Endothelial cell of umbilical vein (primary cell): Measurements from ENCODE around the gene PSMA7. TPM values are rescaled to one million over a fixed set of nuclear protein-coding genes. Genes with fewer than 3 reads are reported as not detected.

Experiments used
- BruUV-seq: library from RNA; stranded (reverse); fragments of 400-500 nt; replicated peaks from 2 replicates; lab custom pipeline; 2021; lab: Mats Ljungman, UMichigan
- CTCF ChIA-PET: fragments of 300-600, 350-600 bp; sonication (Branson Sonifier 250); formaldehyde crosslinking; loops from one replicate; lab custom pipeline; 2021; ENCODE audit warnings: antibody characterized with exemption, inconsistent platforms; lab: Charles Lee
- POLR2A ChIA-PET: fragments of 300-600, 350-600 bp; sonication (Branson Sonifier 250); formaldehyde crosslinking; loops from one replicate; lab custom pipeline; 2021; ENCODE audit warnings: antibody characterized with exemption, inconsistent platforms; lab: Charles Lee
- DNase-seq: peaks from one replicate; pipeline ENCODE4 v3.0.0-alpha.2; 2011; ENCODE audit warnings: low read depth, low spot score
- FAIRE-seq: peaks from 2 replicates; lab custom pipeline; 2011; peaks lifted over from hg19 to GRCh38; lab: Jason Lieb, UNC
- H2AFZ ChIP-seq: 2 replicates; pipeline ENCODE4 v1.6.0; 2012; ENCODE audit warnings: low read depth, low read length, control low read depth, inconsistent platforms
- H3K27ac ChIP-seq: 2 replicates; pipeline ENCODE4 v1.5.1; 2011; ENCODE audit warnings: low read depth, mild to moderate bottlenecking, control low read depth, low read length, moderate library complexity; ENCODE audit not compliant: insufficient read depth
- H3K27me3 ChIP-seq, 2 experiments: 2 replicates each; pipeline versions ENCODE4 v1.6.0 to v1.6.1; 2011; ENCODE audit warnings: low read length in 2 of 2, mixed read lengths in 1 of 2; ENCODE audit not compliant: control insufficient read depth in 2 of 2, insufficient read depth in 2 of 2
- H3K36me3 ChIP-seq, 2 experiments: 2 replicates in 1 of 2; 3 replicates in 1 of 2; pipeline ENCODE4 v1.5.1; 2011; ENCODE audit warnings: low read length in 2 of 2, mild to moderate bottlenecking in 1 of 2, moderate library complexity in 1 of 2; ENCODE audit not compliant: control insufficient read depth in 2 of 2, insufficient read depth in 2 of 2; ENCODE audit errors: extremely low read depth in 1 of 2
- H3K4me1 ChIP-seq: 3 replicates; pipeline ENCODE4 v1.5.1; 2011; ENCODE audit warnings: mild to moderate bottlenecking, low read length; ENCODE audit not compliant: control insufficient read depth, insufficient read depth; ENCODE audit errors: extremely low read depth
- H3K4me2 ChIP-seq: 2 replicates; pipeline ENCODE4 v1.6.1; 2011; ENCODE audit warnings: low read length, control low read depth, mixed read lengths; ENCODE audit not compliant: insufficient read depth
- H3K4me3 ChIP-seq, 3 experiments: fragments of 200-600 bp in 1 of 3; sonication (generic), shearing (Covaris generic) in 1 of 3; replicated peaks in 1 of 3; 2 replicates each; pipeline ENCODE4 v1.5.1; 2011 to 2016; ENCODE audit warnings: control low read depth in 3 of 3, low read length in 3 of 3, mild to moderate bottlenecking in 2 of 3, inconsistent platforms in 1 of 3, low read depth in 1 of 3, moderate library complexity in 1 of 3; ENCODE audit not compliant: insufficient read depth in 1 of 3
- H3K79me2 ChIP-seq: 2 replicates; pipeline ENCODE4 v1.6.0; 2012; ENCODE audit warnings: low read length, inconsistent platforms; ENCODE audit not compliant: control insufficient read depth, insufficient read depth
- H3K9ac ChIP-seq: replicated peaks from 2 replicates; pipeline ENCODE3; 2011; ENCODE audit warnings: low read length, control low read depth; ENCODE audit not compliant: insufficient read depth; ENCODE audit errors: extremely low read depth
- H3K9me1 ChIP-seq: replicated peaks from 3 replicates; pipeline ENCODE4 v1.6.0; 2011; ENCODE audit warnings: mild to moderate bottlenecking, low read length; ENCODE audit not compliant: control insufficient read depth, insufficient read depth; ENCODE audit errors: extremely low read depth
- H3K9me3 ChIP-seq: replicated peaks from 2 replicates; pipeline ENCODE4 v1.5.1; 2012; ENCODE audit warnings: low read length, inconsistent platforms; ENCODE audit not compliant: control insufficient read depth, insufficient read depth
- H4K20me1 ChIP-seq: replicated peaks from 2 replicates; pipeline ENCODE3; 2011; ENCODE audit warnings: mild to moderate bottlenecking, low read length; ENCODE audit not compliant: control insufficient read depth, insufficient read depth; ENCODE audit errors: extremely low read depth
- EZH2 ChIP-seq: IDR thresholded peaks from 2 replicates; pipeline ENCODE4 v1.6.1; 2012; ENCODE audit warnings: borderline replicate concordance, low read depth, mild to moderate bottlenecking, moderate library complexity, low read length, inconsistent platforms; ENCODE audit not compliant: severe bottlenecking
- FOS ChIP-seq: IDR thresholded peaks from 2 replicates; pipeline ENCODE4 v1.6.1; 2011; ENCODE audit warnings: mild to moderate bottlenecking, low read length, moderate library complexity, borderline replicate concordance; ENCODE audit not compliant: insufficient read depth
- GATA2 ChIP-seq: IDR thresholded peaks from 2 replicates; pipeline ENCODE4 v1.7.0; 2011; ENCODE audit warnings: low read depth, mild to moderate bottlenecking, moderate library complexity, mixed read lengths, low read length; ENCODE audit not compliant: insufficient read length, insufficient read depth
- JUN ChIP-seq: IDR thresholded peaks from 2 replicates; pipeline ENCODE4 v1.6.1; 2011; ENCODE audit warnings: borderline replicate concordance, low read depth; ENCODE audit not compliant: insufficient read length, insufficient read depth
- MAX ChIP-seq: IDR thresholded peaks from 2 replicates; pipeline ENCODE4 v1.6.1; 2011; ENCODE audit not compliant: insufficient read depth, insufficient read length
- MYC ChIP-seq: IDR thresholded peaks from one replicate; pipeline ENCODE4 v1.6.1; 2011; ENCODE audit warnings: mild to moderate bottlenecking, low read depth, low read length
- POLR2AphosphoS5 ChIP-seq: IDR thresholded peaks from 2 replicates; pipeline ENCODE4 v1.6.1; 2012; ENCODE audit warnings: low read depth, mild to moderate bottlenecking, control low read depth, low read length, moderate library complexity; ENCODE audit not compliant: insufficient read depth
- dilution Hi-C: fragments of 300-500 bp; cut with MboI; formaldehyde crosslinking; loops from one replicate; pipeline ENCODE4 v1.15.0; 2019; ENCODE audit warnings: low sequenced_read_pairs; ENCODE audit not compliant: extremely low pct_ligation_motif_present
- intact Hi-C: fragments of 100-400 bp; cut with micrococcal nuclease; formaldehyde crosslinking; loops from one replicate; pipeline ENCODE4 v1.10.0; 2022
- polyA plus RNA-seq, 4 experiments: library from polyadenylated mRNA; depleted of rRNA in 3 of 4; stranded (reverse) in 3 of 4; unstranded in 1 of 4; fragments of >200 nt; gene quantifications; 2 replicates each; pipeline versions ENCODE4 v1.2.1 to v1.2.3, GENCODE V29; 2011 to 2012; ENCODE audit warnings: missing spikeins in 1 of 4
- total RNA-seq: library from RNA; stranded (reverse); gene quantifications from 2 replicates; pipeline ENCODE4 v1.2.3, GENCODE V29; 2021
- TF ChIP-seq, protein P1 (sequence below), 2 donors: IDR thresholded peaks; 1 replicate in 1 of 2; 2 replicates in 1 of 2; pipeline ENCODE4 v1.5.1; 2011; ENCODE audit warnings: low read length in 2 of 2, mild to moderate bottlenecking in 2 of 2, moderate library complexity in 2 of 2, control low read depth in 1 of 2, inconsistent platforms in 1 of 2, low read depth in 1 of 2; ENCODE audit not compliant: insufficient read depth in 1 of 2; ENCODE audit errors: extremely low read depth in 1 of 2

PSMA7 gene
- total and polyA plus RNA-seq, 2 donors (not counting 3 experiments of a cell fraction or from before 2014, with no cell fraction given), result 393 to 826 TPM

DNA sequence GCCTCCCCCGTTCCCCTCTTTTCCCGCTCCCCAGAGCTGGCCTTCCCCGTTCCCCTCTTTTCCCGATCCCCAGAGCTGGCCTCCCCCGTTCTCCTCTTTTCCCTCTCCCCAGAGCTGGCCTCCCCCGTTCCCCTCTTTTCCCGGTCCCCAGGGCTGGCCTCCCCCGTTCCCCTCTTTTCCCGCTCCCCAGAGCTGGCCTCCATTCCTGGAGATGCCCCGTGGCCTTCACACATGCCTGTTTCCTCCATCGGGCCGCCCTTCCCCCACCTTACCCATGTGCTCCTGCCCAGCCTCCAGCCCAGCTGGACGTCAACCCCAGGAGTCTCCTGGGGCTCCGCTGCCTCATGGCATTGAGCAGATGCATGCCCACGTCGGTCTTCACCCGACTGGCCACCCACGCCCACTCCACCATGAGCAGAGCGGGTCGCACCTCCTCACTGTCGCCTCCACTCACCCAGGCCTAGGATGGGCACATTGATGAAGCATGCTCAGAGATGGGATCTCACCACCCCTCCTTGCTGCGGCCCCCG, 8.7 kb upstream of the PSMA7 start:
- TF ChIP-seq JUN (no peak), EZH2 (no peak), GATA2 (no peak), MAX (no peak), POLR2AphosphoS5 (no peak), MYC (no peak), FOS (no peak)
- TF ChIP-seq, protein P1, sequence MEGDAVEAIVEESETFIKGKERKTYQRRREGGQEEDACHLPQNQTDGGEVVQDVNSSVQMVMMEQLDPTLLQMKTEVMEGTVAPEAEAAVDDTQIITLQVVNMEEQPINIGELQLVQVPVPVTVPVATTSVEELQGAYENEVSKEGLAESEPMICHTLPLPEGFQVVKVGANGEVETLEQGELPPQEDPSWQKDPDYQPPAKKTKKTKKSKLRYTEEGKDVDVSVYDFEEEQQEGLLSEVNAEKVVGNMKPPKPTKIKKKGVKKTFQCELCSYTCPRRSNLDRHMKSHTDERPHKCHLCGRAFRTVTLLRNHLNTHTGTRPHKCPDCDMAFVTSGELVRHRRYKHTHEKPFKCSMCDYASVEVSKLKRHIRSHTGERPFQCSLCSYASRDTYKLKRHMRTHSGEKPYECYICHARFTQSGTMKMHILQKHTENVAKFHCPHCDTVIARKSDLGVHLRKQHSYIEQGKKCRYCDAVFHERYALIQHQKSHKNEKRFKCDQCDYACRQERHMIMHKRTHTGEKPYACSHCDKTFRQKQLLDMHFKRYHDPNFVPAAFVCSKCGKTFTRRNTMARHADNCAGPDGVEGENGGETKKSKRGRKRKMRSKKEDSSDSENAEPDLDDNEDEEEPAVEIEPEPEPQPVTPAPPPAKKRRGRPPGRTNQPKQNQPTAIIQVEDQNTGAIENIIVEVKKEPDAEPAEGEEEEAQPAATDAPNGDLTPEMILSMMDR (IDR thresholded peaks at IDR 0.05; ENCODE audit: extremely low read depth in 1 of 2, insufficient read depth in 1 of 2, low read depth in 1 of 2, low read length in 2 of 2), result no peak
- Histone ChIP-seq H3K4me3 (no peak overlapping the region), H2AFZ (no peak overlapping the region), H3K9me3 (no peaks in the 10 kb centered on the region), H3K4me2 (no peak overlapping the region), H3K27ac (no peak overlapping the region), H4K20me1 (no peaks in the 10 kb centered on the region), H3K36me3 (peaks cover 0 to 8% of the 10 kb centered on the region in 2 experiments), H3K4me1 (no peaks in the 10 kb centered on the region), H3K79me2 (peaks cover 83% of the 10 kb centered on the region), H3K9me1 (no peaks in the 10 kb centered on the region), H3K9ac (no peak overlapping the region), H3K27me3 (no peaks in the 10 kb centered on the region)
- no peak for FAIRE-seq
- CTCF ChIA-PET, result no interaction called here
- no TSS peak for BruUV-seq
- dilution Hi-C loops (no loop called here), intact Hi-C loops (no loop called here)
- no peak for DNase-seq
- POLR2A ChIA-PET, result no interaction called here
